OCI-M2 (cell line): ENCODE results near the gene NF1.
A peak's percentile ranks its signal among the peaks of the same experiment; 100 is the strongest.
"Not testable (repeated sequence)": the region's sequence is repeated elsewhere in the genome, so short reads cannot be mapped to it uniquely, and the experiment has no call there.

Source experiments
- DNase-seq: peaks from one replicate; lab custom pipeline; 2025; ENCODE audit not compliant: unreplicated experiment; lab: John Stamatoyannopoulos, UW

NF1 gene

GRCh38 chr17:31094600-31095235, at the start of gene NF1:
Gene NF1 (plus strand): TSS chr17:31094977. CDS start chr17:31095310, 333 bp downstream.
- peak; percentile 55 for DNase-seq

- DNase-seq: not testable (repeated sequence)
Observed at GRCh38 chr17:31046856-31047425, 47.8 kb upstream of the NF1 start.

- no peak for DNase-seq
Observed at GRCh38 chr17:31048142-31048541, 46.6 kb upstream of the NF1 start.

- DNase-seq: no peak
Observed at GRCh38 chr17:31048780-31049179, 46.0 kb upstream of the NF1 start.

GRCh38 chr17:31050948-31051347, 43.8 kb upstream of the NF1 start:
- DNase-seq: no peak

- DNase-seq: no peak
Observed at GRCh38 chr17:31051506-31051905, 43.3 kb upstream of the NF1 start.

- no peak for DNase-seq
Observed at GRCh38 chr17:31052187-31052889, 42.4 kb upstream of the NF1 start.

GRCh38 chr17:31053071-31053470, 41.7 kb upstream of the NF1 start:
- DNase-seq: no peak

- DNase-seq: no peak
Observed at GRCh38 chr17:31054761-31055160, 40.0 kb upstream of the NF1 start.

- DNase-seq: no peak
Observed at GRCh38 chr17:31058976-31059375, 35.8 kb upstream of the NF1 start.

- DNase-seq: no peak
Observed at GRCh38 chr17:31060791-31061550, 33.8 kb upstream of the NF1 start.

GRCh38 chr17:31061678-31062077, 33.1 kb upstream of the NF1 start:
- DNase-seq: no peak

- DNase-seq: no peak
Observed at GRCh38 chr17:31062346-31062745, 32.4 kb upstream of the NF1 start.

GRCh38 chr17:31064707-31065106, 30.1 kb upstream of the NF1 start:
- no peak for DNase-seq

GRCh38 chr17:31067691-31068184, 27.0 kb upstream of the NF1 start:
- no peak for DNase-seq

- no peak for DNase-seq
Observed at GRCh38 chr17:31068291-31068690, 26.5 kb upstream of the NF1 start.

- DNase-seq: no peak
Observed at GRCh38 chr17:31072186-31072585, 22.6 kb upstream of the NF1 start.

- no peak for DNase-seq
Observed at GRCh38 chr17:31073411-31073810, 21.4 kb upstream of the NF1 start.

- no peak for DNase-seq
Observed at GRCh38 chr17:31074772-31075555, 19.8 kb upstream of the NF1 start.

- no peak for DNase-seq
Observed at GRCh38 chr17:31078290-31078689, 16.5 kb upstream of the NF1 start.

GRCh38 chr17:31079731-31080130, 15.0 kb upstream of the NF1 start:
- no peak for DNase-seq
